Measurements from ENCODE around the gene STK32C.
"Not testable (repeated sequence)": the region's sequence is repeated elsewhere in the genome, so short reads cannot be mapped to it uniquely, and the experiment has no call there.

The STK32C gene

DNA sequence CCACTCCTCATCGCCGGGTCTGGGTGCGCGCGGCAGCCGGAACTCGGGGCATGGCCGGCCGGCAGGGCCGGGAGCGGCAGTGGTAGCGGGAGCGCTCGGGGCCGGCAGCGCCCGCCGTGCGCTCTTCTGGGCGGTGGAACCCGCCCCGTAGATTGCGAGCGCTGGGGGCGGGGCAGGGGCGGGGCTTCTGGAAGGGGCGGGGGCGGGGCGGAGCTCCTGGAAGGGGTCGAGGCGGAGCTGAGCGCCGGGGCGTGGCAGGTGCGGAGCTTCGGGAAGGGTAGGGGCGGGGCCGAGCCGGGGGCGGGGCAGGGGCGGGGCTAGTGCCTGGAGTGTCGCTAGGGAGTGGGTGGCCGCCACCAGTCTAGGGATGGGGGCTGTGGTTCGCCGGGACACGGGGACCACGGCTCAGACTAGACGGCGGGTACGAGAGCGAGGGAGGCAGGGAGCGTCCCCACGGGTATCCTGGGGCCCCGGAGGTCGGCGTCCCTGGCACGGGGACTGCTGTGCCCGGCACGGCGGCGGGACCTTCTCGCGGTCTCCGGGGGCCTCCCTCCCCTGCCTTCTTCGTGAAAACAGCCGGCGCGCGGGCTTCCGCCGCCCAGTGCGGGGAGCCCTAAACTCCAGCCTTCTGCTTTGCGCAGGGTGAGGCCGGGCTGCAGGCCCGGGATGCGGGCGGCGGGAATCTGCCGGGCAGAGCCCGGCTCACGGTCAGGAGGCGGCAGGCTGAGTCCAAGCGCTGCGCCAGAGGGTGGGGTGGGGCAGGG, at the start of gene STK32C:
Gene STK32C, minus strand, starts transcription at position 128 of the 764 bp plus-strand sequence. Its CDS starts 117 bp downstream, at position 11.
- DNase-seq = peak; percentile 6 to 23

DNA sequence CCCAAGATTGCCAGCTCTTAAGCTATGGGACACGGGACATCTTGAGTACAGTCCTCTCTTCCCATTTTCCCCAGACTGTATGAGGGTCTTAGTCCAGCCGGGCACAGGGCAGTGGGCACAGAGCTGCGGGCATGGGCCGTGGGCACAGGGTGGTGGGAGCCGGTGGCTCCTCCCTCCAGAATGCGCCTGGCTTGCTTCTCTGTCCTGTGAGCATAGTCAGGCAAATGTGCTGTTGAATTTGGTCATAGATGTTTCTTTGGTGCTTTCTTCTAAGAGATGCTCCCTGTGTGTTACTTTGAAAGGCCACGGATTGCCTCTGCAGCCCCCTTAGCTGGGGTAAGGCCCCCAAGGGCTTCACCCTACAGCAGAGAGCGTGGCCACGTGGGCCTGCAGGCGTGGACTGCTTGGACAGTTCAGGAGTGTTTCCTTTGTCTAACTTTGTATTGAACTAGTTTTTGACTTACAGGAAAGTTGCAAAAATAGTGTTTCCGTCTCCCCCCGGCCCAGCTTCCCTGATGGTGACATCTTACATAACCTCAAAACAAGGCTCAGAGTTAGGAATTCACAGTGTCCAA, 49.0 kb upstream of the STK32C start:
- no peak for DNase-seq

DNA sequence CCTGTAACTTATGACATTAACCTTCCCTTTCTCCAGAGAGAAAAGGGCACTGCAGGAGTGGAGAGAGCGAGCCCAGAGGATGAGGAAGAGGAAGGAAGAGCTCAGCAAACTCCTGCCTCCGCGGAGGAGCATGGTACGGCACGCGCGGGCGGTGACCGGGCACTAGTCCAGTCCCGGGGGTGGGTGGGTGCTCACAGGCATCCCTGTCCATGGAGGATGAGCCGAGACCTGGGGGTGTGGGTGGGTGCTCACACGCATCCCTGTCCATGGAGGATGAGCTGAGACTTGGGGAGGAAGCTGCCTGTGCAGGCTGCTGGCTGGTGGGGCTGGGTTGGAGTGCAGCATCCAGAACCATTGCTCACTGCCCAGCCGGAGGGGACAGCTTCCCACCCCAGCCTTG, 48.0 kb upstream of the STK32C start:
- no peak for DNase-seq

DNA sequence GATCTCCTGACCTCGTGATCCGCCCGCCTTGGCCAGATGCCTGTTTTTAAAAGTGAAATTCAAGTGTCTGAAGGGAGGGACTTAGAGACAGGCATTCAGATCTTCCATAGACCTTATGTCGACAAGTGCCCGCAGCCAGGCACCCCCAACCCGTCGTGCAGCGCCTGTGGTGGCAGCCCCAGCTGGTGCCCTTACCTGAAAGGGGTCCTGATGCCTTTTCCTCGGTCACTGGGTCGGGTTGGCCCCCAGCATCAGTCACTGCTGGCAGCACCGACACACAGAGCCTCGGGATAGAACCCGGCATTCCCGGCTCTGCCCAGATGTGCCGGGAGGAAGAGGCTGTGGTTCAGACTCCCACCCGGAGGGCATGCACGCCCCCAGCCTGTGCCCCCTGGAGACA, 47.5 kb upstream of the STK32C start:
- DNase-seq = no peak

DNA sequence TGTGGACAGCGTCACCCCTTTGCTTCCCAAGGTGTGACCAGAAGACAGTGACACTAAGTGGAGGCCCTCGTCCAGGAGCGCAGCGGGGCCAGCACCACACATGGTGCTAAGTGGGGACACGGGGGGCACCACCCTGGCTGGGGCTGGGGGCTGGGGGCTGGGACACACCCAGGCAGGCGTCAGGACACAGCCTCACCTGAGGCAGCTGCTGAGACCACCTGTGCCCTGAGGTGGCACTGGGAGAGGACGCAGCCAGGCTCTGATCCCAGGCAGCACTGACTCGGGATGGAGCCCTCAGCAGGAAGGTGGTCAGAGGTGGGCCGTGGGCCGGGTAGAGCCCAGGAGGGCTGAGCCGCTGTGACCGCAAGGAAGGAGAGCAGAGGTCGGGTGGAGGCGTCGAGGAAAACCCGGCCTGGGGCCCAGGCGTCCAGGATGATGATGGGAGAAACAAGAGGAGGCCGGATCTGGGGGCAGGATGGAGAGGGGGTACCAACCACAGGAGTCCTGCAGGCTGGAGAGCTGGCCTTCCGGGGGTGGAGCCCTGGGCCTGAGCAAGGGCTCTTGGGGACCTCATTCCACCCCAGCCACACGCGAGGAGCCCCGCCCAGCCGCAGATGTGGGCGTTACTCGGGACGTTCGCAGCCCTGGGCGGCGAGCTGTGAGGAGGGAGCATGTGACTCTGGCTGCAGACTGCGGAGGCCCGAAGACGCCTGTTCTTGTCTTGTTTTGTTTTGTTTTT, 46.8 kb upstream of the STK32C start:
- DNase-seq = no peak

DNA sequence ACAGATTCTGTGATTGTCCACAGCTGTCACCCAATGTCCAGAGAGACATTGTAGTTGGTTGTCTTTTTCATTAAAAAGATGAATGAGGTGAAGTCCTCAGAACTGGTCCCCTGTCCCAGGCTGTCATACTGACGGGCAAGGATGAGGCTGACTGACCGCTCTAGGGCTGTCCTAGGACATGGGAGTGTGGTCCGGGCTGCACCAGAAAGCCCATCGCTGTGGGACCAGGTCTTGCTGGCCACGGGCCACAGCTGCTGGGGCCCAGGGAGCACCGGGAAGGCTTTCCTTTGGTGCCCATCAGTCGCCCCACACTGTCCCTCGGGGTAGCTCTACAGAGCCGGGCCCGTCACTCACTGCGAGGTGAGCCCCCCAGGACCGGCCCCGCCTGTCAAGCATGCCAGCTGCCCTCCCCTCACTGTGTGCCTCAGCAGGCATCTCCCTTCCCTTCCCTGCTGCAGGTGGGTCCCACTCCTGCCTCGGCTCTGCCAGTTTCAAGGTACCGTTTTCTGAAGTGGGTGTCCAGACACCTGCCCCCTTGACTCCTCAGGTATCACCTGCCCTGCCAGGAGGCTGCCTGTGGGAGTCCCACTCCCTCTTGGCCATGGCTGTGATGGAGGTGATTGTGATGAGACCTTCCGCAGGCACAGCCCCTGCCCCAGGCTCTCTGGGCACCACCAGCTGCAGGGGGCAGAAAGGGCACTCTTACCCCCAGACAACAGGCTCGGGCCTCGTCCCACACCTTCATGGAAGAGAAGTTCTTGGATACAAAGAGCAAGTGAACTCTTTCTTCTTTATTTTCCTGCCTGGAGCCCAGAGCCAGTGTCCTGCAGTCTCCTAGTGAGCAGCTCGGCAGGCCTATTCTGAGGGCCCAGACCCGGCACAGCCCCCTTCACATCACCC, 46.0 kb upstream of the STK32C start:
- DNase-seq = no peak

DNA sequence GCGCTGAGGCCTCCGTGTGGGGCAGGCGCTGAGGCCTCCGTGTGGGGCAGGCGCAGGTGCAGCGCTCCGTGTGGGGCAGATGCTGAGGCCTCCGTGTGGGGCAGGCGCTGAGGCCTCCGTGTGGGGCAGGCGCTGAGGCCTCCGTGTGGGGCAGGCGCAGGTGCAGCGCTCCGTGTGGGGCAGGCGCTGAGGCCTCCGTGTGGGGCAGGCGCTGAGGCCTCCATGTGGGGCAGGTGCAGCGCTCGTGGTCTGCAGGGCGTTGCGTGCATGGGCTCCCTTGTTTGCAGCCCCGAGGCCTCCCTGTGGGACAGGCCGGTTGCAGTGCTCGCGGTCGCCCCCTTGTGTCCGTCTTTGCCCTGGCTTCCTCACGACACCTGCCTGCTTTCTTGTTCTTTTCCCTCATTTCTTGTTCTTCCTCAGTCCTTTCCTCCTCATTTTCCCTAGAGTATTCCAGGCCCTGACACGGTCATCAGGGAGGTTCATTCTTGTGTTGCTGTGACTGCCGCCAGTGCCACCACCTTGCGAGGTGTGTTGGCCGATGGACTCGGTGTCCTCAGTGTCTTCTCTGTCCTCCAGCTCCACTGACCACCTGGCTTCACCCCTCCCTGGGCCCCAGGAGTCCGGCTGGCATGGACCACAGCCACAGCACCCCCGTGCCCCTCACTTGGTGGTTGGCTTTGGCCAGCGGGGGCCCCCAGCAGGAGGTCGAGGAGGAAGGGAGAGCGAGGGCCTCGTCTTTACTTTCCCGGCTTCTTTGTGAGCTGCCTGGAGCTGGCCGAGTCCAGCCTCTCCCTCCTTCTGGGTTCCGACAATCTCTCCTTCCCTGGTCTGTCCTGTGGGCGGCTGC, 44.9 kb upstream of the STK32C start:
- not testable (repeated sequence) for DNase-seq

DNA sequence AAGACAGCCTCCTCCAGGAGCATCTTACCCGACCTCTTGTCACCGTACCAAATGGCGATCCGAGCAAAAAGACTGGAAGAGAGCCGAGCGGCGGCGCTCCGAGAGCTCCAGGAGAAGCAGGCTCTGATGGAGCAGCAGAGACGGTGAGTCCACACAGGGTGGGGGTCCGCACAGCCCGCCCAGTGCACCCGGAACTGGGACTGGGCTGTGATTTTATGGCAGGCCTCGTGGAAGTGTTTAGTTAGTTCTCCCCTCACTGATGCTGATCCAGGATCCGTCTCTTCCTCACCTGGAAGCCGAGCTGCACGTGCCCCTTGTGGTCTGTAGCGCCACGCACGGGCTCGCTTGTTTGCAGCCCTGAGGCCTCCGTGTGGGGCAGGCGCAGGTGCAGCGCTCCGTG, 43.9 kb upstream of the STK32C start:
- no peak for DNase-seq

DNA sequence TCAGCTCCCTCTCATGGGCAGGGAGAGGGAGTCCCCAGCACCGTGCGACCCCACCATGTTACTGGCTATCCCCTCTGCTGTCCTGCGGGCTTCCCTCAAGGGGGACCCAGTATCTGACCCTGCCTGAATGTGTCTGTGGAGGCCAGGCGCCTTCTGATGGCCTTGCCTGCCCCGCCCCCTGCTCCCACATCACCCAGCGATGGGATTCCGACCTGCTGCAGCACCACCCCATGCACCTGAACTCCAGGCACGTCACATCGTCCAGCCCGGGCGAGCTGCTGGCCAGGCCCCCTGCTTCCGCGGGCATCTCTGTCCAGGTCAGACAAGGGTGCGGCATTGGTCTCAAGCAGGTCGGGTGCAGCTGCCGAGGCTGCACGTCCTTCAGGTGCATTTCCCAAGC, 43.2 kb upstream of the STK32C start:
- no peak for DNase-seq

DNA sequence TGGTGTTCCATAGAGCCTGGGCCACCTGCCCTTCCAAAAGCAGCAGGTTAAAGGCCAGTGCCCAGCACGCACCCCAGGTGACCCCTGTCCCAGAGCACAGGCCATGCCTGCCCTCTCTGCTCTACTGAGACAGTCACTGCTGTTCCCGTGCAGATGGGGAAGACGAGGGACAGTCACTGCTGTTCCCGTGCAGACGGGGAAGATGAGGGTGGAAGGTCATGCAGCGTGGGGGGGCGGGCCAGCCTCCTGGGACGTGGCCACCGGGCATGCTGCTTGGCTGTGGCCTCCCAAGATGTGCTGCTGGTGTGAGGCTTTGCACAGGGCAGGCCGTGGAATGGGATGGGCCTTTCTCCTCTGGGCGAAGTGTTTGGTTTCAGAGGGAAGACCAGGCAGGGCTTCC, 42.6 kb upstream of the STK32C start:
- DNase-seq = no peak

DNA sequence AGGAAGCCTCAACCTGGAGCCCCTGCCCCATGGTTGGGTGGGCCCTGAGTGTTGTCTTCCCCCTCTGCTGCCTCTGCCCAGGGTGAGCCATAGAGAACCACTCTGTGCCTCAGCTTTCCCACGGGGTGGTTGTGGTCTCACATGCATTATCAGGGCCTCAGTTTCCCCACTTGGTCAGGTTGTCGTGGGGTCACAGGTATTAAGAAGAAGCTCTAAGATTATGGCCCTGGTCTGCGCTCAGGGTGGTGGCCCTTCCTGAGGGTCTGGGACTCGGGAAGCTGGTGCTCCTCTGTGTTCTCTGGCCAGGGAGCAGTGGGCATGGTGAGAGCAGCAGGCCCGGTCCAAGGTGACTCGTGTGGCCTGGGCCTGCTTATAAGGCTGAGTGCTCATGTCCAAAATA, 42.0 kb upstream of the STK32C start:
- no peak for DNase-seq

DNA sequence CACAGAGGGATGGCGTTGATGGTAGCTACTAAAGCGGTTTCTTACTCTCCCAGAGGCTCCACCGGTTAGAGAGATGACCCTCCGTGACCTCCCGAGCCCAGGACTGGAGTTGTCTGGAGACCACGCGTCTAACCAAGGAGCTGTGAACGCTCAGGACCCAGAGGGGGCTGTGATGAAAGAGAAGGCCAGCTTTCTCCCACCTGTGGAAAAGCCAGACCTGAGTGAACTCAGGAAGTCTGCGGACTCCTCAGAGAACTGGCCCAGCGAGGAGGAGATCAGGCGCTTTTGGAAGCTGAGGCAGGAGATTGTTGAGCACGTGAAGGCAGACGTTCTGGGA, 40.1 kb upstream of the STK32C start:
- DNase-seq = no peak

DNA sequence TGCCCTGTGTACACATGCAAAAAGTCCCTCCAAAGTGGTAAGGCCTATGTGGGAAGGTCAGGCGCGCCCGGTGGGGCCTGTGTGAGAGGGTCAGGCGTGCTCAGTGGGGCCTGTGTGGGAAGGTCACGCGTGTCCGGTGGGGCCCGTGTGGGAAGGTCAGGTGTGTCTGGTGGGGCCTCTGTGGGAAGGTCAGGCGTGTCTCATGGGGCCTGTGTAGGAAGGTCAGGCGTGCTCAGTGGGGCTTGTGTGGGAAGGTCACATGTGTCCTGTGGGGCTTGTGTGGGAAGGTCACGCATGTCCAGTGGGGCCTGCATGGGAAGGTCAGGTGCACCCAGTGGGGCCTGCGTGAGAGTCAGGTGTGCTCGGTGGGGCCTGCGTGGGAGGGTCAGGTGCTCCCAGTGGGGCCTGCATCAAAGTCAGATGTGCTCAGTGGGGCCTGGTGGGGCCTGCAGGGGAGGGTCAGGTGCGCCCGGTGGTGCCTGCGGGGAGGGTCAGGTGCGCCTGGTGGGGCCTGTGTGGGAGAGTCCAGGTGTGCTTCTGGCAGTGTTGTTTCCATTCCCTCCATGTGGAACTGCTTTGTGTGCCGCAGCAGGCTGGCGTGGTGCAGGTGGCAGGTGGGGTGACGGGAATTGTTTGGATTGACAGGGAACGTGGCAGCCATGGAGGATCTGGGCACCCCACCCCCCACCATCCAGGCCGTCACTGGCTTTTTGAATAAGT, 39.6 kb upstream of the STK32C start:
- DNase-seq = no peak

DNA sequence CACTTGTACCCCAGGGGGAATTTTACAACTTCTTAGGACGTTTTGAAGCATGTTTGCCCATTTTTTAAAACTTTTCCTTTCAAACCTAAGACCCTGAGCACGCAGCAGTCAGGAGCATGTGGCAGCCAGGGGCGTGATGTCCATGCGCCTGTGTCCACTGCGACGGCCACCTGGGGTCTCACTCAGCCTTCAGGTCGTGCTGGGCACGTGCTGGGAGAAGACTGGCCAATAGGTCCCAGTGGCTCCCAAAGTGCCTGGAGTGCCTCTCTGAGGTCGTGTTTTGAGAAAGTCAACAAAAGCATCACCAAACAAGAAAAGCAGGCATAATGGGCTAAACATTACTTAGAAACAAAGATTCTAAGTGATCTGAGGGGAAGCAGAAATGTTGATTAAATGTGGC, 39.1 kb upstream of the STK32C start:
- no peak for DNase-seq

DNA sequence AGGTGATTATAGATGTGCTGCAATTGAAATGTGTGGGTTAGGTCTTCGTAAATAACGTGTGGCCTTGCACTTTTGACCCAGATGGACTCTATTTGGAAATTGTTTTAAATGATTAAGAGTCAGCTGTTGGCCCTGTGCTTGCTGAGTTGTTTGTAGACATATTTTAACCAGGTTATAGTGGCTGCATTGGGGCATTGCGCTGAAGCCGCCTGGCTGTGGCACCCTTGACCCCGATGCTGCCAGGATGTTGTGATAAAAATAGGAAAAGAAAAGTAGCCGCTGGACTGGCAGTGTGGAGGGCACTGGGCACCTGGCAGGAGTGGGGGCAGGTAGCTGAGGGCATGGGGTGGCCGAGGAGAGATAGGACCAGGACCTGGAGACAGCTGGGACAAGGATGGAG, 37.6 kb upstream of the STK32C start:
- DNase-seq = no peak

DNA sequence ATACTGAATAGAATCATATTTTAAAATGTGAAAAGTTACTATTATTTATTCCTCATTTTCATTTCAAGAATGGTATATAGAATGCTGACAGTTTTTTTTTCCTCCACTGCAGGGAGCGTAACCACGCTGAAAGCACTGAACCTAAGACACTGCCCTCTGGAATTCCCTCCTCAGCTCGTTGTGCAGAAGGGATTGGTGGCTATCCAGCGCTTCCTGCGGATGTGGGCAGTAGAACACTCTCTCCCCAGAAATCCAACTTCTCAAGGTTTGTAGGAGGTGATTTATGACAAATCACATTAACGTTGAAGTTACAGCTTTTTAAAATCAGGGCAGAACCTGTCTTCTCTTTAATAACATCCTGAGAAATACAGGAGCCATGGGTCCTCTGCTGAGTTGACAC, 36.6 kb upstream of the STK32C start:
- DNase-seq = no peak

DNA sequence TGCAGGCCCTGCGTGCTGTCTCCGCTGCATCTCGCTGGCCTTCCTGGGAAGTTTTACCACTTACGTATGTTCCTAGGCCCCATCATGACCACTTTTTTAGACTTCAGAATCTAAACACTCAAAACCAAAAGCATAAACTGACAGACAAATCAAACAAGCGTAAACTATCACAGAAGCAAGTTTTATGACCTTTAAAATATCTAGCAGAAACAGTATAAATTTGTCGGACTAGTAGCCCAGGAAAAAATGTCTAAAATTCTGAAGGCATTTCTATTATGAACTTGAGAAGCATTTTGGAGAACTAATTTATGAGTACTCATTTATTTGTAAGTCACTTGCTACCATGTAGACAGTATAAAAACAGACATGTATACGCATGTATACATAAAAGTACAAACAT, 34.8 kb upstream of the STK32C start:
- no peak for DNase-seq

DNA sequence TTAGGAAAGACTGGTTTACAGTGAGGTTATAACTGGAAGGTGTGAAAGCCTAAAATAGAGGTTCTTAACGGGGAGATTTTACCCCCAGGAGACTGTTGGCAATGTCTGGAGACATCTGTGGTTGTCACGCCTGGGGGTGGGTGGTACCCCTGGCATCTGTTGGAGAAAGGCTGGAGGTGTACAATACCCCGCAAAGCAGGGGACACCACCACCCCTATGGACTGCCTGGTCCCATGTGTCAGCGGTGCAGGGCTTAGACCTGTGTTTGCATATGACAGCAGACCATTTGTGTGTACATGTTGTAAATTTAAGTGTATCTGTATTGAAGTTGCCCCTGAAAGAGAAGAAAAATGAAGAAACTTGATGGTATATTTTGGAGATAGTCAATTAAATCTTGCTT, 34.0 kb upstream of the STK32C start:
- no peak for DNase-seq

DNA sequence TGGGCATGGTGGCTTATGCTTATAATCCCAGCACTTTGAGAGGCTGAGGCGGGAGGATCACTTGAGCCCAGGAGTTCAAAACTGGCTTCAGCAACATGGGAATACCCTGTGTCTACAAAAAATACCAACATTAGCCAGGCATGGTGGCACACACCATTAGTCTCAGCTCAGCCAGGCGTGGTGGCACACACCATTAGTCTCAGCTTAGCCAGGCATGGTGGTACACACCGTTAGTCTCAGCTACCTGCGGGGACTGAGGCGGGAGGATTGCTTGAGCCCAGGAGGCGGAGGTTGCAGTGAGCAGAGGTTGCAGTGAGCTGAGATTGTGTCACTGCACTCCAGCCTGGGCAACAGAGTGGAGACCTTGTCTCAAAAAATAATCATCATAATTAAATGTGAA, 33.3 kb upstream of the STK32C start:
- no peak for DNase-seq

DNA sequence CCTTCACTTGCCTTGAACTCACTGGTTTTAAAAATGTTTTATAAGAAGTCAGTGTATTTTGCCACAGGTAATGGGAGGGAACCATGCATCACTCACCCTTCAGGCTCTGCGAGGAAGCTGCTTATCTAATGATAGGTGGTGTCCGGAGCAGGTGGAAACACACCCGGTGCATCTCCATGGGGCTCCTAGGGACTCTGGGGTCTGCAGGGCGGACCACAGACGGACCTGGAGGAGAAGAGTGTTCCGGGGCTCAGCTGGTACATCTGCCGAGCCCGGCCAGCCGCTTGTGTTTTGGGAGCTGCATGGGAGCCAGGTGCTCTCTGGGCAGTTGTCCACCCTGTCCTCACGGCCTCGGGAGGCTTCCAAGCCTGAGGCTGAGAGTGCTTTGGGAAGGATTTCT, 31.5 kb upstream of the STK32C start:
- DNase-seq = no peak

DNA sequence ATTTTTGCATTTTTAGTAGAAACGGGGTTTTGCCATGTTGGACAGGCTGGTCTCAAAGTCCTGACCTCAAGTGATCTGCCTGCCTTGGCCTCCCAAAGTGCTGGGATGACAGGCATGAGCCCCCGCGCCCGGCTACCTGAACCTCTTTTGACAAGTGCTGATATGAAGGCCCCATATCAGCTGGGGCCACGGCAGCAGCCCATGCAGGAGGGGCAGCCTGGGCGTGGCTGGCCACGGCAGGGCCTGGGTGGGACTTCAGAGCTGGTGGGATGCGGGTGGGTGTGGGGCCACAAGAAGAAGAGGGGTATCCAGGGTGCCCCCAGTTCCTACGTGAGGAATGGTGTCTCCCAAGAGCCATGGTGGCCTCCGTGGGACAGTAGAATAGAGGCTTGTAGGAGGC, 31.1 kb upstream of the STK32C start:
- no peak for DNase-seq

DNA sequence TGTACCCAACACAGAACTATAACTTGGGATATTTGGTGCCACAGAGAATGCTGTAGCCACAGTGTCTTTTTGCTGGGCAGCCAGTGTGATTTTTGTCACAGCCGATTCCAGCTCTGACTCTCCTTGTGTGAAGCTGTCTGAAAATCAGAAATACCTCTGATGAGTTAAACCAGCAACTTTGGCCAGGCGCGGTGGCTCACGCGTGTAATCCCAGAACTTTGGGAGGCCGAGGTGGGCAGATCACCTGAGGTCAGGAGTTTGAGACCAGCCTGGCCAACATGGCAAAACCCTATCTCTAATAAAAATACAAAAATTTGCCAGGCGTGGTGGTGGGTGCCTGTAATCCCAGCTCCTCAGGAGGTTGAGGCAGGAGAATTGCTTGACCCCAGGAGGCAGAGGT, 30.1 kb upstream of the STK32C start:
- DNase-seq = not testable (repeated sequence)

All from cerebellar nuclear complex (tissue), 1 donor.